Endothelial cell of umbilical vein (primary cell): ENCODE results near the gene SIRT4. TPM values are rescaled to one million over a fixed set of nuclear protein-coding genes. Genes with fewer than 3 reads are reported as not detected.

Source experiments
- BruUV-seq: library from RNA; stranded (reverse); fragments of 400-500 nt; replicated peaks from 2 replicates; lab custom pipeline; 2021; lab: Mats Ljungman, UMichigan
- CTCF ChIA-PET: fragments of 300-600, 350-600 bp; sonication (Branson Sonifier 250); formaldehyde crosslinking; loops from one replicate; lab custom pipeline; 2021; ENCODE audit warnings: antibody characterized with exemption, inconsistent platforms; lab: Charles Lee
- POLR2A ChIA-PET: fragments of 300-600, 350-600 bp; sonication (Branson Sonifier 250); formaldehyde crosslinking; loops from one replicate; lab custom pipeline; 2021; ENCODE audit warnings: antibody characterized with exemption, inconsistent platforms; lab: Charles Lee
- DNase-seq: peaks from one replicate; pipeline ENCODE4 v3.0.0-alpha.2; 2011; ENCODE audit warnings: low read depth, low spot score
- FAIRE-seq: peaks from 2 replicates; lab custom pipeline; 2011; peaks lifted over from hg19 to GRCh38; lab: Jason Lieb, UNC
- H2AFZ ChIP-seq: 2 replicates; pipeline ENCODE4 v1.6.0; 2012; ENCODE audit warnings: low read depth, low read length, control low read depth, inconsistent platforms
- H3K27ac ChIP-seq: 2 replicates; pipeline ENCODE4 v1.5.1; 2011; ENCODE audit warnings: low read depth, mild to moderate bottlenecking, control low read depth, low read length, moderate library complexity; ENCODE audit not compliant: insufficient read depth
- H3K27me3 ChIP-seq, 2 experiments: 2 replicates each; pipeline versions ENCODE4 v1.6.0 to v1.6.1; 2011; ENCODE audit warnings: low read length in 2 of 2, mixed read lengths in 1 of 2; ENCODE audit not compliant: control insufficient read depth in 2 of 2, insufficient read depth in 2 of 2
- H3K36me3 ChIP-seq, 2 experiments: 2 replicates in 1 of 2; 3 replicates in 1 of 2; pipeline ENCODE4 v1.5.1; 2011; ENCODE audit warnings: low read length in 2 of 2, mild to moderate bottlenecking in 1 of 2, moderate library complexity in 1 of 2; ENCODE audit not compliant: control insufficient read depth in 2 of 2, insufficient read depth in 2 of 2; ENCODE audit errors: extremely low read depth in 1 of 2
- H3K4me1 ChIP-seq: 3 replicates; pipeline ENCODE4 v1.5.1; 2011; ENCODE audit warnings: mild to moderate bottlenecking, low read length; ENCODE audit not compliant: control insufficient read depth, insufficient read depth; ENCODE audit errors: extremely low read depth
- H3K4me2 ChIP-seq: 2 replicates; pipeline ENCODE4 v1.6.1; 2011; ENCODE audit warnings: low read length, control low read depth, mixed read lengths; ENCODE audit not compliant: insufficient read depth
- H3K4me3 ChIP-seq, 3 experiments: fragments of 200-600 bp in 1 of 3; sonication (generic), shearing (Covaris generic) in 1 of 3; replicated peaks in 1 of 3; 2 replicates each; pipeline ENCODE4 v1.5.1; 2011 to 2016; ENCODE audit warnings: control low read depth in 3 of 3, low read length in 3 of 3, mild to moderate bottlenecking in 2 of 3, inconsistent platforms in 1 of 3, low read depth in 1 of 3, moderate library complexity in 1 of 3; ENCODE audit not compliant: insufficient read depth in 1 of 3
- H3K79me2 ChIP-seq: 2 replicates; pipeline ENCODE4 v1.6.0; 2012; ENCODE audit warnings: low read length, inconsistent platforms; ENCODE audit not compliant: control insufficient read depth, insufficient read depth
- H3K9ac ChIP-seq: replicated peaks from 2 replicates; pipeline ENCODE3; 2011; ENCODE audit warnings: low read length, control low read depth; ENCODE audit not compliant: insufficient read depth; ENCODE audit errors: extremely low read depth
- H3K9me1 ChIP-seq: replicated peaks from 3 replicates; pipeline ENCODE4 v1.6.0; 2011; ENCODE audit warnings: mild to moderate bottlenecking, low read length; ENCODE audit not compliant: control insufficient read depth, insufficient read depth; ENCODE audit errors: extremely low read depth
- H3K9me3 ChIP-seq: replicated peaks from 2 replicates; pipeline ENCODE4 v1.5.1; 2012; ENCODE audit warnings: low read length, inconsistent platforms; ENCODE audit not compliant: control insufficient read depth, insufficient read depth
- H4K20me1 ChIP-seq: replicated peaks from 2 replicates; pipeline ENCODE3; 2011; ENCODE audit warnings: mild to moderate bottlenecking, low read length; ENCODE audit not compliant: control insufficient read depth, insufficient read depth; ENCODE audit errors: extremely low read depth
- EZH2 ChIP-seq: IDR thresholded peaks from 2 replicates; pipeline ENCODE4 v1.6.1; 2012; ENCODE audit warnings: borderline replicate concordance, low read depth, mild to moderate bottlenecking, moderate library complexity, low read length, inconsistent platforms; ENCODE audit not compliant: severe bottlenecking
- GATA2 ChIP-seq: IDR thresholded peaks from 2 replicates; pipeline ENCODE4 v1.7.0; 2011; ENCODE audit warnings: low read depth, mild to moderate bottlenecking, moderate library complexity, mixed read lengths, low read length; ENCODE audit not compliant: insufficient read length, insufficient read depth
- MYC ChIP-seq: IDR thresholded peaks from one replicate; pipeline ENCODE4 v1.6.1; 2011; ENCODE audit warnings: mild to moderate bottlenecking, low read depth, low read length
- POLR2A ChIP-seq: IDR thresholded peaks from 2 replicates; pipeline ENCODE4 v1.6.1; 2012; ENCODE audit warnings: low read depth, mild to moderate bottlenecking, control low read depth, low read length
- dilution Hi-C: fragments of 300-500 bp; cut with MboI; formaldehyde crosslinking; loops from one replicate; pipeline ENCODE4 v1.15.0; 2019; ENCODE audit warnings: low sequenced_read_pairs; ENCODE audit not compliant: extremely low pct_ligation_motif_present
- intact Hi-C: fragments of 100-400 bp; cut with micrococcal nuclease; formaldehyde crosslinking; loops from one replicate; pipeline ENCODE4 v1.10.0; 2022
- polyA plus RNA-seq, 4 experiments: library from polyadenylated mRNA; depleted of rRNA in 3 of 4; stranded (reverse) in 3 of 4; unstranded in 1 of 4; fragments of >200 nt; gene quantifications; 2 replicates each; pipeline versions ENCODE4 v1.2.1 to v1.2.3, GENCODE V29; 2011 to 2012; ENCODE audit warnings: missing spikeins in 1 of 4
- total RNA-seq: library from RNA; stranded (reverse); gene quantifications from 2 replicates; pipeline ENCODE4 v1.2.3, GENCODE V29; 2021
- TF ChIP-seq, protein P1 (sequence below): IDR thresholded peaks from 2 replicates; pipeline ENCODE4 v1.6.1; 2011; ENCODE audit not compliant: insufficient read depth, insufficient read length
- TF ChIP-seq, protein P2 (sequence below), 2 donors: IDR thresholded peaks; 1 replicate in 1 of 2; 2 replicates in 1 of 2; pipeline ENCODE4 v1.5.1; 2011; ENCODE audit warnings: low read length in 2 of 2, mild to moderate bottlenecking in 2 of 2, moderate library complexity in 2 of 2, control low read depth in 1 of 2, inconsistent platforms in 1 of 2, low read depth in 1 of 2; ENCODE audit not compliant: insufficient read depth in 1 of 2; ENCODE audit errors: extremely low read depth in 1 of 2

SIRT4 gene
- total and polyA plus RNA-seq, 2 donors (not counting 3 experiments of a cell fraction or from before 2014, with no cell fraction given): 0.79 to 1.2 TPM

- no peak overlapping the region for H3K27ac ChIP-seq
- H4K20me1 ChIP-seq: no peaks in the 10 kb centered on the region
- no peaks in the 10 kb centered on the region for H3K36me3 ChIP-seq
- FAIRE-seq (no peak), DNase-seq (no peak)
- H3K9ac ChIP-seq: no peak overlapping the region
- no peak overlapping the region for H3K4me2 ChIP-seq
- no peaks in the 10 kb centered on the region for H3K9me3 ChIP-seq
- H3K79me2 ChIP-seq: no peaks in the 10 kb centered on the region
- intact Hi-C loops: no loop called here
- H3K4me1 ChIP-seq: peaks cover 4% of the 10 kb centered on the region
- no peak overlapping the region for H2AFZ ChIP-seq
- no TSS peak for BruUV-seq
- POLR2A ChIA-PET: interaction anchor here (0.7 kb wide), 1 partner anchor 86 kb away, joined by 3 read pairs; no protein-coding TSS in a partner anchor
- dilution Hi-C loops: no loop called here
- TF ChIP-seq GATA2: no peak
- TF ChIP-seq, protein P1, sequence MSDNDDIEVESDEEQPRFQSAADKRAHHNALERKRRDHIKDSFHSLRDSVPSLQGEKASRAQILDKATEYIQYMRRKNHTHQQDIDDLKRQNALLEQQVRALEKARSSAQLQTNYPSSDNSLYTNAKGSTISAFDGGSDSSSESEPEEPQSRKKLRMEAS: no peak
- TF ChIP-seq POLR2A: no peak
- no peak for TF ChIP-seq MYC
- TF ChIP-seq EZH2: no peak
- TF ChIP-seq, protein P2, sequence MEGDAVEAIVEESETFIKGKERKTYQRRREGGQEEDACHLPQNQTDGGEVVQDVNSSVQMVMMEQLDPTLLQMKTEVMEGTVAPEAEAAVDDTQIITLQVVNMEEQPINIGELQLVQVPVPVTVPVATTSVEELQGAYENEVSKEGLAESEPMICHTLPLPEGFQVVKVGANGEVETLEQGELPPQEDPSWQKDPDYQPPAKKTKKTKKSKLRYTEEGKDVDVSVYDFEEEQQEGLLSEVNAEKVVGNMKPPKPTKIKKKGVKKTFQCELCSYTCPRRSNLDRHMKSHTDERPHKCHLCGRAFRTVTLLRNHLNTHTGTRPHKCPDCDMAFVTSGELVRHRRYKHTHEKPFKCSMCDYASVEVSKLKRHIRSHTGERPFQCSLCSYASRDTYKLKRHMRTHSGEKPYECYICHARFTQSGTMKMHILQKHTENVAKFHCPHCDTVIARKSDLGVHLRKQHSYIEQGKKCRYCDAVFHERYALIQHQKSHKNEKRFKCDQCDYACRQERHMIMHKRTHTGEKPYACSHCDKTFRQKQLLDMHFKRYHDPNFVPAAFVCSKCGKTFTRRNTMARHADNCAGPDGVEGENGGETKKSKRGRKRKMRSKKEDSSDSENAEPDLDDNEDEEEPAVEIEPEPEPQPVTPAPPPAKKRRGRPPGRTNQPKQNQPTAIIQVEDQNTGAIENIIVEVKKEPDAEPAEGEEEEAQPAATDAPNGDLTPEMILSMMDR (IDR thresholded peaks at IDR 0.05; ENCODE audit: extremely low read depth in 1 of 2, insufficient read depth in 1 of 2, low read depth in 1 of 2, low read length in 2 of 2): no peak
- no peak overlapping the region for H3K4me3 ChIP-seq
- no peaks in the 10 kb centered on the region for H3K9me1 ChIP-seq
- H3K27me3 ChIP-seq: no peaks in the 10 kb centered on the region
- CTCF ChIA-PET: interaction anchor here (1.2 to 1.9 kb wide), 3 partner anchors 15 to 60 kb away, joined by 6 to 19 read pairs (median 8); partner anchors contain the start of genes PXN and SIRT4
These were observed 14.6 kb upstream of the SIRT4 start for GRCh38 chr12:120287491-120287890.
